GM12873 (cell line): ENCODE data around the gene CYB561D2.

ENCODE experiments used
- TF ChIP-seq, protein P1 (sequence below): IDR thresholded peaks from 2 replicates; pipeline ENCODE4 v1.5.1; 2012; ENCODE audit warnings: low read depth, mild to moderate bottlenecking, moderate library complexity, low read length, control low read depth; ENCODE audit not compliant: insufficient read depth; ENCODE audit errors: missing control alignments

CYB561D2 gene

DNA sequence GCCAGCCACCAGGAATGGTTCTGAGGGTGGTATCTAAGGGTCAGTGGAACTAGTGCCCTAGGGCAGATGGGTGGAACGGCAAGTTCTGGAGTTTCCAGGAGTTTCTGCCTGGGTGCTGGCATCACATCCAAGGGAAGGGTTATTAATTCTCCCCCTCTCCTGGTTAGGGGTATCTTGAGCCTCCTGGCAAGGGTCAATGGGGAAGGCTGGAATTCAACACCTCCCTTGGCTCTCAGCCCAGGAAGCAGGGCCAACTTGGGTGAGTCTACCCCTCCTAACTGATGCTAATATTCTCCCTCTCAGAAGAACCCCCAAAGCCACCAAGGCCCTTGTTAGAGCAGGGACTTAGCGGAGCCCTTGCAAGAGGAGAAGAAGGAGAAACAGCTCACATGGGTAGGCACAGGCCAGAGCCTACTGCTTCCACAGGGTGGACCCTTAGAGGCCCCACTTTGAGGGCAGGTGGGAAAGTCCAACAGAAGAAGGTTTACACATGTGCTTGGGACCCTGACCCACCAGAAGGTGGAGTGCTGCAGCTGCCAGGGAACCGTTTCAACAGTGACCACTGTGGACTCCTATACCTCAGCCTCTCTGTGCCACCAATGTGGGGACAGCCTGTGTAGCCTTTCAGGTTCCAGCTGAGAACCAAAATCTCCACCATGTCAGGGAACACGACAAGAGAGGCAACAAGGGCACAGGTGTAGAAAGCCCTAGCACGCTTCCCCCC is 5.3 kb downstream of the CYB561D2 start:
- TF ChIP-seq, protein P1, sequence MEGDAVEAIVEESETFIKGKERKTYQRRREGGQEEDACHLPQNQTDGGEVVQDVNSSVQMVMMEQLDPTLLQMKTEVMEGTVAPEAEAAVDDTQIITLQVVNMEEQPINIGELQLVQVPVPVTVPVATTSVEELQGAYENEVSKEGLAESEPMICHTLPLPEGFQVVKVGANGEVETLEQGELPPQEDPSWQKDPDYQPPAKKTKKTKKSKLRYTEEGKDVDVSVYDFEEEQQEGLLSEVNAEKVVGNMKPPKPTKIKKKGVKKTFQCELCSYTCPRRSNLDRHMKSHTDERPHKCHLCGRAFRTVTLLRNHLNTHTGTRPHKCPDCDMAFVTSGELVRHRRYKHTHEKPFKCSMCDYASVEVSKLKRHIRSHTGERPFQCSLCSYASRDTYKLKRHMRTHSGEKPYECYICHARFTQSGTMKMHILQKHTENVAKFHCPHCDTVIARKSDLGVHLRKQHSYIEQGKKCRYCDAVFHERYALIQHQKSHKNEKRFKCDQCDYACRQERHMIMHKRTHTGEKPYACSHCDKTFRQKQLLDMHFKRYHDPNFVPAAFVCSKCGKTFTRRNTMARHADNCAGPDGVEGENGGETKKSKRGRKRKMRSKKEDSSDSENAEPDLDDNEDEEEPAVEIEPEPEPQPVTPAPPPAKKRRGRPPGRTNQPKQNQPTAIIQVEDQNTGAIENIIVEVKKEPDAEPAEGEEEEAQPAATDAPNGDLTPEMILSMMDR, result no peak

DNA sequence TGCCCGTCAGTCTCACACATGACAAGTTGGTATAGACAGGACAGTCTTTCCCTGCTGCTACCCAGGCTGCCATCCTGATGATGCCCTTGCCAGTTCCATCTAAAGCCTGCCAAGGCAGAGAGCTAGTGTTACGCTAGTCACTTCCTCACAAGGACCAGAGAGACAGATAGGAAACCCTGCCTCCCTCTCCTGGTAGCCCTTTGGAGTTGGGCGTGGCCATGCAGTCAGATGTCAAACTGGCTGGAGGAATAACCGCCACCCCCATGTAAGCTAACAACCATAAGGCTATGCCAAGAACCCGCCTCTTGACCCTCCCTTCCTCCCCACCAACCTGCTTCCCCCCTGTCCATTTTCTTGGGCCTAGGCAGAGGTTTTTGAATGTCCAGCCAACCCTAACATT is 5.9 kb downstream of the CYB561D2 start:
- TF ChIP-seq, protein P1, result no peak

DNA sequence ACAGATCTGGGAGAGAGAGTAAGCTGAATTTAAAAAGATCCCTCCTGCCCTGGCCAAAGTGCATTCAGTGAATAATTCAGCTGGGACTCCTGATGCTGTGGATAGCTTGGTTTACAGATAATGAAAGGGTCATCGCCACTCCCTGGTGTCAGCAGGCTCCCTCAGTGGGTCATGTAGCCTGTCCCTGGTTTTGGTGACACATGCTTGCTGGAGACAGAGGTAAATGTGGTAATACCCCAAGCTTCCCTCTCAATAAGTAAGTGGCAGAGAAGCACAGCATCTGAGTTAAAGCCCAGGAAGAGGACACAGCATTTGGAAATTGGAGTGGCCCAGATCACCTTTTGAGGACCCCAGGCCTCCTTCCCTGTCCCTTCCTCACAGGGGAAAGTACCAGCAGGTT is 6.8 kb downstream of the CYB561D2 start:
- TF ChIP-seq, protein P1, result no peak

DNA sequence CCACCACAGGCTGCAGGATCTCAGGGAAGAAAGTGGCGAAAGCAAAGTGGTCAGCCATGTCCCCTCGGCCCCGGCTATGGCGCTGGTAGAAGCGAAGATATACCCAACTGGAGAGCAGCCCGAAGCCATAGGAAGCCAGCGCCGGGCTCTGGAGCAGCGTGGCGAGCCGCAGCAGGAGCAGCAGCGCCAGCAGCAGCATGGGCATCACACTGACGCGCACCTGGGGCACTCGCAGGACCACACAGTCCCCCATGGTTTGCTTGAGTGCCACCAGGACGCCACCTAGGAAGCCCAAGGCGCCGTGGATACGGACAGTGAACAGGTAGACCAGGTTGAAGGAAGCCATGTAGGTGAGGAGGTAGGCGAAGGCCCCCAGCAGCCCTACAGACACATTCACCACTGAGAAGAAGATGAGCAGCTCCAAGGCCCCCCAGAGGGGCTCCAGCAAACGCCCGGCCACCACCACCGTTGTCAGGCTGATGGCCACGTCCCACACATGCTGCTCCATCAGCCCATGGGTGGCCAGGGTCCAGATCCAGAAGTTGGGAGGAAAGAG is 7.8 kb downstream of the CYB561D2 start:
- TF ChIP-seq, protein P1, result no peak

DNA sequence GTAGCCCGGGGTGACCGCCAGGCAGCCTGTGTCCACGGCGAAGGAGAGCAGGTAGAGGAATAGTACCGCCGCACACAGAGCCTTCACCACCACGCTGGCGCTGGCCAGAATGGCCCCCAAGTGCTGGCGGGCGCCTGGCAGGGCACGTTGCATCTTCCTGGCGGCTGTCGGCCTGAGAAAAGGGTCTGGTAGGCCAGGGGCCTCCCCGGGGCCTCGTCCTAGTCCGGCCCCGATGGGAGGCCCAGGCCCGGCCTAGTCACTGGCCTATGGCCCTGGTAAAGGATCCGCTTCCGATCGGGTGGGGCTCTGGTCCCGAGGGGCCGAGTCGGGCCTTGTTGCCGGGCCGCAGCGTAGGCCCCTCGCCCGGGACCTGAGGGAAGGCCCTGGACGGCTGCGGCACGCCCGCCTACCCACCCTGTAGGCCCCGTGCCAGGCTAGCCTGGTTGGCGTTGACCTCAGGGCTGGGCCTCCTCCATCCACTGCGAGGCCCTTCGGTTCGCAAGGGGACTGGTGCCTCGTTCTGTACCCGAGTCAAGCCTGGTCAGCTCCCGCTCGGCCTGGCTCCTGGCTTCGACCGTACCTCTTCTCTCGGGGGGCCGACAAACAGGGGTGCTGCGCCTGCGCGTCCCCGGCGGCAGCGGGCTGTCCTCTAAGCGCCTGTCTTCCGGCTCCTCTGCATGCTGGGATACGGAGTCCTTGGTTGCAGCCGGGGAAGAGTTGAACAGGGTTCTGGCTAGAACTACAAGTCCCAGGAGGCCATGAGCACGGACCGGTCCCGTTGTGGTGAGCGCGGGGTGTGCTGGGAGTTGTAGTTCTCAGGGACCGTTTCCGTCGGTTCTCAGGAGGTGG is 8.5 kb downstream of the CYB561D2 start, which contains the start of gene TMEM115:
TMEM115 (minus strand) TSS at position 611 of the 849 bp plus-strand sequence; CDS start at position 153, 458 bp downstream.
- TF ChIP-seq, protein P1, result no peak

DNA sequence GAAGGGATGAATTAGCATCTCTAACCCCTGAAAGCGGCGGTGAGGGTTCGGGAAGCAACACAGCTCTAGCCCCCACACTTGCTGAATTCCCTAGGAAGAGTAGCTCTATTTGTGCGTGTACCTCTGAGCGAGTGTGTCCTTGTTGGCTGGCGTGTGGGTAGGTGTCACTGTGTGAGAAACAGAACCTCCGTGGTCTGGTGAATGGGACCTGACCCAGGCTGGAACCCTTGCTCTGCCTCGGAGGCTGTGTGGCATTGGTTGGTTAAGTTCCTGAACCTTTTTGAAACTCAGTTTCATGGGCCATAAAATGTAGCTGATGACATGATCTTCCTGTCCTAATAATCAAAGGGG is 9.1 kb downstream of the CYB561D2 start:
- TF ChIP-seq, protein P1, result no peak

DNA sequence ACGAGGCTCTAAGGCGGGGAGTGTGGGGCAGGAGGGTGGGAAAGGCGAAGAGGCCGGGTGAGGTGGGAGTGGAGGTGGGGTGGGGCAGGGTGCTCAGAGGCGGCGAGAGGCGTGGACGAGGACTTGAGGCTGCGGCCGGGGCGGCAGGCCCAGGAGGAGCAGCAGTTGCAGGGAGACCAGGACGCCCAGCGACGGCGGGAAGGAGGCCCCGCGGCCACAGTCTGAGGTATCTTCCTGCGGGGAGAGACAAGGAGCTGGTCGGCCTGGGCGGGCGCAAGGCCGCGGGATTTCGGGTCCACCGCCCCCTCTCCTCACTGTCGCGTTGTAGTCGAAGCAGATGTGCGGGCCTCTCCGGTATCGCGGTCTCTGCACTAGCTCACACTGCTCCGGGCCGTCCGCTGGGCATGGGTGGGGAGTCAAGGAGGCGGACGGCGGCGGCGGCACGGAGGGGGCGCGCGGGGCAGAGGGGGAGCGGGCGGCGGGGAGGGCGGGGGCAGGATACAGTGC is 14.0 kb downstream of the CYB561D2 start:
- TF ChIP-seq, protein P1, result no peak
